H9 (cell line): ENCODE results near the gene CMTM7. TPM values are rescaled to one million over a fixed set of nuclear protein-coding genes. Genes with fewer than 3 reads are reported as not detected.

Source experiments
- DNase-seq: peaks from one replicate; pipeline ENCODE4 v3.0.0-alpha.2; 2017
- H2AFZ ChIP-seq: one replicate; pipeline ENCODE4 v1.6.1; 2013; ENCODE audit warnings: mild to moderate bottlenecking, low read length, control low read depth, moderate library complexity
- H2AK5ac ChIP-seq: 2 replicates; pipeline ENCODE4 v1.6.1; 2013; ENCODE audit warnings: low read length, control low read depth, mixed read lengths; ENCODE audit not compliant: insufficient read length
- H2BK120ac ChIP-seq: one replicate; pipeline ENCODE4 v1.6.1; 2013; ENCODE audit warnings: low read depth, mild to moderate bottlenecking, low read length, control low read depth, inconsistent platforms; ENCODE audit not compliant: poor library complexity, severe bottlenecking
- H2BK12ac ChIP-seq: 2 replicates; pipeline ENCODE4 v1.6.1; 2013; ENCODE audit warnings: low read length, control low read depth, mixed read lengths, low read depth; ENCODE audit not compliant: insufficient read length
- H2BK15ac ChIP-seq: 2 replicates; pipeline ENCODE4 v1.6.1; 2013; ENCODE audit warnings: low read depth, low read length, control low read depth
- H2BK20ac ChIP-seq: one replicate; pipeline ENCODE4 v1.6.1; 2013; ENCODE audit warnings: low read depth, mild to moderate bottlenecking, low read length, control low read depth, inconsistent platforms; ENCODE audit not compliant: poor library complexity, severe bottlenecking
- H2BK5ac ChIP-seq: 2 replicates; pipeline ENCODE4 v1.6.1; 2013; ENCODE audit warnings: low read length, control low read depth, mixed read lengths; ENCODE audit not compliant: insufficient read length
- H3K14ac ChIP-seq: 2 replicates; pipeline ENCODE4 v1.6.1; 2013; ENCODE audit warnings: low read length, control low read depth; ENCODE audit not compliant: insufficient read depth
- H3K18ac ChIP-seq: 2 replicates; pipeline ENCODE4 v1.6.1; 2013; ENCODE audit warnings: low read depth, mild to moderate bottlenecking, mixed read lengths, low read length, control low read depth; ENCODE audit not compliant: insufficient read length
- H3K23ac ChIP-seq: 2 replicates; pipeline ENCODE4 v1.6.1; 2013; ENCODE audit warnings: low read length, control low read depth, mixed read lengths, low read depth; ENCODE audit not compliant: insufficient read length
- H3K23me2 ChIP-seq: 2 replicates; pipeline ENCODE4 v1.6.1; 2013; ENCODE audit warnings: low read depth, mild to moderate bottlenecking, mixed read lengths, low read length, control low read depth; ENCODE audit not compliant: insufficient read length, poor library complexity, severe bottlenecking
- H3K27ac ChIP-seq: 2 replicates; pipeline ENCODE4 v1.5.1; 2013; ENCODE audit warnings: low read length, control low read depth, mixed read lengths, low read depth; ENCODE audit not compliant: insufficient read length
- H3K27me3 ChIP-seq: 2 replicates; pipeline ENCODE4 v1.6.1; 2013; ENCODE audit warnings: low read length, control low read depth, inconsistent platforms; ENCODE audit not compliant: insufficient read depth
- H3K4ac ChIP-seq: 2 replicates; pipeline ENCODE4 v1.6.1; 2013; ENCODE audit warnings: low read depth, mild to moderate bottlenecking, control low read depth, inconsistent platforms, low read length, moderate library complexity
- H3K4me1 ChIP-seq: 2 replicates; pipeline ENCODE4 v1.6.1; 2013; ENCODE audit warnings: low read length, control low read depth, inconsistent platforms; ENCODE audit not compliant: insufficient read depth
- H3K4me2 ChIP-seq: 2 replicates; pipeline ENCODE4 v1.6.1; 2013; ENCODE audit warnings: low read length, control low read depth, mixed read lengths; ENCODE audit not compliant: insufficient read length, insufficient read depth
- H3K56ac ChIP-seq: 2 replicates; pipeline ENCODE4 v1.6.1; 2013; ENCODE audit warnings: low read depth, mild to moderate bottlenecking, mixed read lengths, low read length, control low read depth; ENCODE audit not compliant: insufficient read length
- H3K79me1 ChIP-seq: 2 replicates; pipeline ENCODE4 v1.6.1; 2013; ENCODE audit warnings: low read depth, mild to moderate bottlenecking, moderate library complexity, low read length, control low read depth, inconsistent platforms; ENCODE audit not compliant: insufficient read depth, poor library complexity, severe bottlenecking
- H3K79me2 ChIP-seq: 2 replicates; pipeline ENCODE4 v1.6.1; 2013; ENCODE audit warnings: low read length, control low read depth, inconsistent platforms; ENCODE audit not compliant: insufficient read depth
- H3K9ac ChIP-seq: 2 replicates; pipeline ENCODE4 v1.6.1; 2013; ENCODE audit warnings: low read length, control low read depth, mixed read lengths; ENCODE audit not compliant: insufficient read length; ENCODE audit errors: extremely low read depth
- H3K9me3 ChIP-seq: one replicate; pipeline ENCODE4 v1.6.1; 2013; ENCODE audit warnings: low read depth, low read length, inconsistent platforms; ENCODE audit not compliant: control insufficient read depth
- H3T11ph ChIP-seq: one replicate; pipeline ENCODE4 v1.6.1; 2013; ENCODE audit warnings: mild to moderate bottlenecking, low read length, control low read depth, inconsistent platforms
- H4K20me1 ChIP-seq: one replicate; pipeline ENCODE4 v1.6.1; 2013; ENCODE audit not compliant: control insufficient read depth, insufficient read length, insufficient read depth
- H4K5ac ChIP-seq: 2 replicates; pipeline ENCODE4 v1.6.1; 2013; ENCODE audit warnings: low read depth, mild to moderate bottlenecking, mixed read lengths, low read length, control low read depth; ENCODE audit not compliant: insufficient read length
- H4K8ac ChIP-seq: replicated peaks from 2 replicates; pipeline ENCODE4 v1.6.1; 2013; ENCODE audit warnings: low read length, control low read depth, mixed read lengths, low read depth; ENCODE audit not compliant: insufficient read length
- H4K91ac ChIP-seq: 2 replicates; pipeline ENCODE4 v1.6.1; 2013; ENCODE audit warnings: low read depth, mild to moderate bottlenecking, moderate library complexity, mixed read lengths, low read length, control low read depth; ENCODE audit not compliant: insufficient read length
- H3K27ac Mint-ChIP-seq, 3 experiments: 2 replicates in 2 of 3; 3 replicates in 1 of 3; pipeline ENCODE4 v1.8.0; 2020 to 2021; ENCODE audit warnings: mixed read lengths in 3 of 3, mild to moderate bottlenecking in 1 of 3, moderate library complexity in 1 of 3
- H3K27me3 Mint-ChIP-seq: 2 replicates; pipeline ENCODE4 v1.8.0; 2021; ENCODE audit warnings: low read depth, mild to moderate bottlenecking, moderate library complexity, mixed read lengths
- H3K36me3 Mint-ChIP-seq, 3 experiments: 2 replicates in 2 of 3; 3 replicates in 1 of 3; pipeline ENCODE4 v1.8.0; 2020 to 2021; ENCODE audit warnings: low read depth in 3 of 3, mixed read lengths in 3 of 3; ENCODE audit not compliant: insufficient read depth in 1 of 3
- H3K4me1 Mint-ChIP-seq, 2 experiments: 2 replicates each; pipeline ENCODE4 v1.8.0; 2020; ENCODE audit warnings: mixed read lengths in 2 of 2
- H3K4me3 Mint-ChIP-seq, 2 experiments: 2 replicates in 1 of 2; 3 replicates in 1 of 2; pipeline ENCODE4 v1.8.0; 2020 to 2021; ENCODE audit warnings: mild to moderate bottlenecking in 2 of 2, mixed read lengths in 2 of 2, moderate library complexity in 1 of 2
- H3K9me3 Mint-ChIP-seq, 2 experiments: 2 replicates in 1 of 2; 3 replicates in 1 of 2; pipeline ENCODE4 v1.8.0; 2020; ENCODE audit warnings: mild to moderate bottlenecking in 2 of 2, mixed read lengths in 2 of 2, moderate library complexity in 1 of 2
- CTCF ChIP-seq: fragments of 200-600 bp; sonication (generic); conservative IDR thresholded peaks from 3 replicates; pipeline ENCODE4 v1.8.0; 2021; ENCODE audit warnings: antibody characterized with exemption, mild to moderate bottlenecking
- WGBS: extraction: QIAGEN DNeasy Blood & Tissue Kit; methylation state at CpG from one replicate; pipeline ENCODE4 v1.1.7; 2013; ENCODE audit warnings: missing lambda C conversion rate, low lambda C conversion rate, mixed read lengths; ENCODE audit not compliant: insufficient read length; ENCODE audit errors: extremely low coverage; 5-methylcytosine and 5-hydroxymethylcytosine counted together
- total RNA-seq: library from RNA; stranded (reverse); gene quantifications from 2 replicates; pipeline ENCODE4 v1.2.1, GENCODE V29; 2021

CMTM7 gene
- total RNA-seq, 1 experiment from 2014 or later = 23.9 TPM

GRCh38 chr3:32405155-32405554 is 13.5 kb downstream of the CMTM7 start:
- H4K91ac ChIP-seq = no peak overlapping the region
- H3K4me2 ChIP-seq = no peak overlapping the region
- H3K4me1 ChIP-seq = peaks cover 4% of the 10 kb centered on the region; the same call in 1 of the 2 replicates
- no peak overlapping the region for H3K4ac ChIP-seq
- H3K79me1 ChIP-seq = no peaks in the 10 kb centered on the region
- WGBS = no CpG with 5 or more reads among the region's 2 CpGs
- H3K79me2 ChIP-seq = peaks cover 4% of the 10 kb centered on the region; the same call in 1 of the 2 replicates
- H4K5ac ChIP-seq = no peak overlapping the region
- no peaks in the 10 kb centered on the region; a peak in 1 of 5 replicates for H3K9me3 Mint-ChIP-seq
- H4K20me1 ChIP-seq = no peaks in the 10 kb centered on the region
- H2AK5ac ChIP-seq = no peak overlapping the region
- no peak for TF ChIP-seq CTCF
- no peak overlapping the region for H2BK5ac ChIP-seq
- H3K36me3 Mint-ChIP-seq = peaks cover 0 to 7% (median 3%) of the 10 kb centered on the region in 3 experiments; a peak in 5 of 7 replicates
- H3K14ac ChIP-seq = no peak overlapping the region
- H3T11ph ChIP-seq = no peak overlapping the region
- H3K9ac ChIP-seq = no peak overlapping the region
- DNase-seq = no peak
- H3K27ac Mint-ChIP-seq = no peak overlapping the region
- H3K56ac ChIP-seq = no peak overlapping the region
- no peak overlapping the region for H3K23ac ChIP-seq
- peaks cover 44 to 50% of the 10 kb centered on the region in 2 experiments for H3K4me1 Mint-ChIP-seq
- no peak overlapping the region for H3K27ac ChIP-seq
- H2BK120ac ChIP-seq = no peak overlapping the region
- no peak overlapping the region for H2BK15ac ChIP-seq
- H3K23me2 ChIP-seq = no peaks in the 10 kb centered on the region
- no peak overlapping the region for H4K8ac ChIP-seq
- no peaks in the 10 kb centered on the region for H3K9me3 ChIP-seq
- no peak overlapping the region for H3K18ac ChIP-seq
- no peak overlapping the region for H2BK20ac ChIP-seq
- H3K27me3 Mint-ChIP-seq = 0 out of 2 replicates have a peak, but pooled peaks cover 1% of the 10 kb centered on the region
- no peak overlapping the region for H2AFZ ChIP-seq
- H2BK12ac ChIP-seq = no peak overlapping the region
- H3K27me3 ChIP-seq = no peaks in the 10 kb centered on the region
- H3K4me3 Mint-ChIP-seq = no peak overlapping the region
